ENCODE data around the gene PNLDC1. TPM values are rescaled to one million over a fixed set of nuclear protein-coding genes. Genes with fewer than 3 reads are reported as not detected.

PNLDC1 gene
- total and polyA plus RNA-seq, 2 experiments from 2014 or later: 0.11 TPM; not detected in 1

- DNase-seq (ENCODE audit: low spot score): no peak
- no peaks in the 10 kb centered on the region for H3K9me3 ChIP-seq (ENCODE audit: low read depth)
- H3K27ac ChIP-seq: no peak overlapping the region
- H3K79me2 ChIP-seq: no peaks in the 10 kb centered on the region
- H3K36me3 ChIP-seq (replicated peaks; ENCODE audit: insufficient read depth, low read depth): no peaks in the 10 kb centered on the region
- H2AFZ ChIP-seq: no peak overlapping the region
- no peaks in the 10 kb centered on the region for H3K27me3 ChIP-seq
- H3K4me3 ChIP-seq: no peak overlapping the region
- H3K4me1 ChIP-seq (ENCODE audit: insufficient read depth): no peaks in the 10 kb centered on the region
- H3K9me2 ChIP-seq (replicated peaks; ENCODE audit: insufficient read depth): no peaks in the 10 kb centered on the region
- TF ChIP-seq EZH2 (IDR thresholded peaks at IDR 0.05; ENCODE audit: borderline replicate concordance) (no peak), CTCF (IDR thresholded peaks at IDR 0.05; ENCODE audit: poor library complexity) (no peak), EZH2phosphoT487 (IDR thresholded peaks at IDR 0.05; ENCODE audit: low read depth, severe bottlenecking, unreplicated experiment) (no peak)
- WGBS (ENCODE audit: low lambda C conversion rate, missing lambda C conversion rate): 92% methylated on average over 23 of the region's 23 CpGs
- H3K4me2 ChIP-seq: no peak overlapping the region
- H4K20me1 ChIP-seq (ENCODE audit: insufficient read depth, poor library complexity, severe bottlenecking): no peaks in the 10 kb centered on the region
Measured at GRCh38 chr6:159817951-159818739, 18.1 kb downstream of the PNLDC1 start.

DNA sequence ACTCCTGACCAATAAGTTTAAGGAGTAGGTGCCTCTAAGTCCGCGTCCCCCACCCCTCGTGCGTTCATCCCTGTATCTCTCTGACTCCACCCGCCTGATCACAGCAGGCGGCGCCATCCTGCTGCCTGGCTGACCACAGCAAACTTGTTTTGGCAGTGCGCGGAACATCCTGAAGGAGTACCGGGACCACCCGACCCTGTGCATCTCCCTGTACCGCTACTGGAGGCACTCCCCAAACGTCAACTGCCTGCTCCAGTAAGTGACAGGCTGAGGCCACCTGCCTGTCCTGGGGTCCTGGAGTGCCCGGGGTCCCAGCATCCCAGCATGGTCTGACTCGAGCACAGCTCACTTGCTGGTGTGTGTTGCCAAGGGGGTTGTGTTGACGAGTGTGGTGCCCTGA, 19.0 kb downstream of the PNLDC1 start:
- H3K36me3 ChIP-seq (replicated peaks; ENCODE audit: insufficient read depth, low read depth): no peaks in the 10 kb centered on the region
- H3K4me2 ChIP-seq: no peak overlapping the region
- no peaks in the 10 kb centered on the region for H3K9me3 ChIP-seq (ENCODE audit: low read depth)
- no peaks in the 10 kb centered on the region for H3K9me2 ChIP-seq (replicated peaks; ENCODE audit: insufficient read depth)
- no peaks in the 10 kb centered on the region for H4K20me1 ChIP-seq (ENCODE audit: insufficient read depth, poor library complexity, severe bottlenecking)
- H3K27ac ChIP-seq: no peak overlapping the region
- WGBS (ENCODE audit: low lambda C conversion rate, missing lambda C conversion rate): 92% methylated on average over 16 of the region's 16 CpGs
- no peak overlapping the region for H2AFZ ChIP-seq
- no peaks in the 10 kb centered on the region for H3K79me2 ChIP-seq
- no peak overlapping the region for H3K4me3 ChIP-seq
- TF ChIP-seq EZH2phosphoT487 (IDR thresholded peaks at IDR 0.05; ENCODE audit: low read depth, severe bottlenecking, unreplicated experiment) (no peak), CTCF (IDR thresholded peaks at IDR 0.05; ENCODE audit: poor library complexity) (no peak), EZH2 (IDR thresholded peaks at IDR 0.05; ENCODE audit: borderline replicate concordance) (no peak)
- no peaks in the 10 kb centered on the region for H3K27me3 ChIP-seq
- no peaks in the 10 kb centered on the region for H3K4me1 ChIP-seq (ENCODE audit: insufficient read depth)
- DNase-seq (ENCODE audit: low spot score): no peak

DNA sequence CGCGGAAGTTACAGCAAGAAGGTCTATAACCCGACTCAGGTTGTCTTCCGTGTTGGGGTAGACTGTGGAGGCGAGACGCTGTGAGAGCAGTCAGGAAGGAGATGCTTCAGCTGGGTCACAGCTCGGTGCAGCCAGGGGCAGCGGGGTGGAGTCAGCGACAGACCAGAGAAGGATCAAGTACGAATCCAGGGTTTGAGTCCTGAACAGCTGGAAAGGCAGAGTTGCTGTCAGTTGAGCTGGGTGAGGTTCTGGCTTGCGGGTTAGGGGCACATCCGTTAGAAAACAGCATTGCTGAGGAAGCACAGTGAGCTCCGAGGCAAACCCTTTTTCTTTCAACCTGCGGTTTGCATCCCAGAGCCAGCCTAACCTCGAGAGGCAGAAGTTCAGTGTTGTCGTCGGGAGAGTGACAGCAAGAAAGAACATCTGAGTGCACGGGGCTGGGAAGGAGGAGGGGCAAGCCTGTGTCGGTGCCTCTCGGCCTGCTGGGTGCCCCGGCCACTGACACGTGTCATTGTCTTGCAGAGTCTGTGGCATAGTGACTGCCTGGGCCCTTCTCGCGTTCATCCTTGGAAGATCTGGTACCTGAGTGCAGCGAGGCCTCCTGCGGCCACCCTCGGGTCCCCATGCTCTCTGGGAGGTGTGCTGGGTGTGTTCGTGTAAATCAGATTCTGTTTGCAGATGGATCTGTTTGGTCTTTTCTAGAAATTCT, 20.0 kb downstream of the PNLDC1 start:
- H3K9me3 ChIP-seq (ENCODE audit: low read depth): no peaks in the 10 kb centered on the region
- no peaks in the 10 kb centered on the region for H3K36me3 ChIP-seq (replicated peaks; ENCODE audit: insufficient read depth, low read depth)
- no peak for DNase-seq (ENCODE audit: low spot score)
- H3K79me2 ChIP-seq: no peaks in the 10 kb centered on the region
- H2AFZ ChIP-seq: no peak overlapping the region
- H3K27me3 ChIP-seq: no peaks in the 10 kb centered on the region
- no peak overlapping the region for H3K27ac ChIP-seq
- no peak for TF ChIP-seq EZH2phosphoT487 (IDR thresholded peaks at IDR 0.05; ENCODE audit: low read depth, severe bottlenecking, unreplicated experiment)
- no peak for TF ChIP-seq CTCF (IDR thresholded peaks at IDR 0.05; ENCODE audit: poor library complexity)
- no peak for TF ChIP-seq EZH2 (IDR thresholded peaks at IDR 0.05; ENCODE audit: borderline replicate concordance)
- H3K4me2 ChIP-seq: no peak overlapping the region
- whole genome bisulfite sequencing (ENCODE audit: low lambda C conversion rate, missing lambda C conversion rate): 68% methylated on average over 28 of the region's 28 CpGs
- H3K4me1 ChIP-seq (ENCODE audit: insufficient read depth): no peaks in the 10 kb centered on the region
- H3K4me3 ChIP-seq: no peak overlapping the region
- H3K9me2 ChIP-seq (replicated peaks; ENCODE audit: insufficient read depth): no peaks in the 10 kb centered on the region
- H4K20me1 ChIP-seq (ENCODE audit: insufficient read depth, poor library complexity, severe bottlenecking): no peaks in the 10 kb centered on the region

Measured in hepatocyte (in vitro differentiated cells).